Activated T-helper 1 cell treated with anti-CD3 and anti-CD28 coated beads, Interleukin-2, amount 50 U/mL, for 16 hours (primary cell): ENCODE data around the gene NAA38.
A peak's percentile ranks its signal among the peaks of the same experiment; 100 is the strongest.

ENCODE experiments used
- DNase-seq, 2 donors: peaks; one replicate each; pipeline ENCODE4 v3.0.0-alpha.2; 2020; ENCODE audit warnings: low read depth in 1 of 2, low spot score in 1 of 2

Gene NAA38

GRCh38 chr17:7841396-7841914 is 15.9 kb downstream of the NAA38 start:
- peak; percentile 79 to 93 for DNase-seq

- no peak for DNase-seq
These were observed 16.5 kb downstream of the NAA38 start for GRCh38 chr17:7840875-7841274.

- no peak for DNase-seq
These were observed 16.9 kb downstream of the NAA38 start for GRCh38 chr17:7840441-7840840.

GRCh38 chr17:7839876-7840261 is 17.5 kb downstream of the NAA38 start:
- no peak for DNase-seq

GRCh38 chr17:7839190-7839875 is 18.0 kb downstream of the NAA38 start:
- DNase-seq: no peak

- DNase-seq: no peak
These were observed 19.0 kb downstream of the NAA38 start for GRCh38 chr17:7838090-7839075.

GRCh38 chr17:7837408-7838088 is 19.8 kb downstream of the NAA38 start:
- no peak for DNase-seq

GRCh38 chr17:7836596-7837407 is 20.6 kb downstream of the NAA38 start:
- peak in 1 of 2 donors; percentile 50 for DNase-seq

GRCh38 chr17:7835814-7836595 is 21.4 kb downstream of the NAA38 start:
- DNase-seq: no peak

GRCh38 chr17:7834957-7835813 is 22.2 kb downstream of the NAA38 start:
- DNase-seq: peak; percentile 62 to 83

GRCh38 chr17:7834542-7834956 is 22.8 kb downstream of the NAA38 start:
- no peak for DNase-seq

GRCh38 chr17:7833795-7834541 is 23.4 kb downstream of the NAA38 start, which contains the start of gene KDM6B:
KDM6B (plus strand) TSS chr17:7834217; CDS start chr17:7845555, 11,338 bp downstream.
- DNase-seq: peak; percentile 70 to 74

GRCh38 chr17:7833011-7833794 is 24.2 kb downstream of the NAA38 start:
- DNase-seq: no peak

GRCh38 chr17:7832431-7832830 is 24.9 kb downstream of the NAA38 start:
- DNase-seq: no peak

GRCh38 chr17:7831233-7831632 is 26.1 kb downstream of the NAA38 start:
- DNase-seq: no peak

- no peak for DNase-seq
These were observed 26.7 kb downstream of the NAA38 start for GRCh38 chr17:7830616-7831015.
